ENCODE measurements around the gene LARP6.

- TF ChIP-seq CTCF (optimal IDR thresholded peaks at IDR 0.05 in 1 of 3, IDR thresholded peaks at IDR 0.05 in 1 of 3, conservative IDR thresholded peaks at IDR 0.05 in 1 of 3; ENCODE audit: extremely low read depth in 1 of 3, insufficient read depth in 2 of 3, low read length in 3 of 3) (no peak), EZH2 (IDR thresholded peaks at IDR 0.05; ENCODE audit: low read length) (no peak)
Measured at GRCh38 chr15:70832176-70832575, 21.8 kb downstream of the LARP6 start.

Measured in keratinocyte (primary cell).